Muscle layer of duodenum (tissue), 2 donors: ENCODE results near the gene C1orf74.
A peak's percentile ranks its signal among the peaks of the same experiment; 100 is the strongest.

ENCODE experiments used
- H3K27ac ChIP-seq: one replicate; pipeline ENCODE4 v1.7.0; 2013; ENCODE audit warnings: mild to moderate bottlenecking, low read length
- H3K27me3 ChIP-seq: one replicate; pipeline ENCODE4 v1.7.0; 2013; ENCODE audit warnings: low read depth, mild to moderate bottlenecking, control low read depth, low read length
- H3K36me3 ChIP-seq, 2 donors: one replicate each; pipeline ENCODE4 v1.7.0; 2013; ENCODE audit warnings: low read length in 2 of 2, control low read depth in 1 of 2, mild to moderate bottlenecking in 1 of 2; ENCODE audit not compliant: insufficient read depth in 2 of 2, control insufficient read depth in 1 of 2
- H3K4me1 ChIP-seq, 2 donors: one replicate each; pipeline ENCODE4 v1.7.0; 2013; ENCODE audit warnings: low read length in 2 of 2, mild to moderate bottlenecking in 2 of 2, control low read depth in 1 of 2, moderate library complexity in 1 of 2; ENCODE audit not compliant: insufficient read depth in 2 of 2, control insufficient read depth in 1 of 2
- H3K4me3 ChIP-seq, 2 donors: one replicate each; pipeline ENCODE4 v1.7.0; 2013; ENCODE audit warnings: low read length in 2 of 2, low read depth in 1 of 2, mild to moderate bottlenecking in 1 of 2
- H3K9me3 ChIP-seq, 2 donors: one replicate each; pipeline ENCODE4 v1.7.0; 2013; ENCODE audit warnings: low read length in 2 of 2, control low read depth in 1 of 2, mild to moderate bottlenecking in 1 of 2; ENCODE audit not compliant: control insufficient read depth in 1 of 2
- donor health status: healthy.

The C1orf74 gene

DNA sequence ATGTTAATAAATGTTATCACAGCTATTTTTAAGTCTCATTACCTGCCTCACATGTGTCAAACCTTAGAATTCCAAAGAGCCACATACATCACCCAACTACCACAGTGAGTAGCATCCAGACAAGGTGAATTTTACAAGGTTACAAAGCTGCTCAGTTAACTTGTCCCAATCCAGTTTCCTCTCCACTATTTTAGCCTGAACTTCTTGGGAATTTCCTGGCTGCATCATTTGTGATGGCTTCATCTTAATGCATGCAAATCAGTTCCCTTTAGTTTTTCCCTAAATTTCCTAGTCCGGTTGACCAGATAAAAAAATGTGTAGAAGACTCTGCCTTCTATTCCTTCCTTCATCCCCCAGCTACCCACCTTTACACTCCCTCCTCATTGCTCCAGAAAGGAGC is 29.1 kb downstream of the C1orf74 start:
- no peak overlapping the region for H3K27ac ChIP-seq
- H3K4me3 ChIP-seq, result no peak overlapping the region
- H3K27me3 ChIP-seq, result no peaks in the 10 kb centered on the region
- H3K9me3 ChIP-seq, result no peaks in the 10 kb centered on the region
- H3K4me1 ChIP-seq, result no peaks in the 10 kb centered on the region
- no peaks in the 10 kb centered on the region for H3K36me3 ChIP-seq

DNA sequence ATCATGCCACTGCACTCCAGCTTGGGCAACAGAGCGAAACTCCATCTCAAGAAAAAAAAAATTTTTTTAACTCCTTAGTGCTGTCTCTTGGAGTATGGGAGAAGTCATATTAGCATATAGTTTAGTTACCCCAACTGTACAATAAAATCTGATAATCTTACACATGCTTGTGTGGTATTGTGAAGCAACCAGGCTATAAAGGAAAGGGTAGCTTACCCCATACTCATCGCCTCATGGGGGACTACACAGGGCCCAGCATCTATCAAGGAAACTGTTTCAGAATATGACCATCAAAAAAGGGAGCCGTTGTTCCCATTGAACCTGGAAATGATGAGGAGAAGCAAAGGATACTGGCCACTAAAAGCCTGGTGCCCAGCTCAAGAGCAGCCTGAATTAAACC is 31.5 kb downstream of the C1orf74 start:
- Histone ChIP-seq H3K4me1 (no peaks in the 10 kb centered on the region), H3K36me3 (no peaks in the 10 kb centered on the region), H3K9me3 (no peaks in the 10 kb centered on the region), H3K27ac (no peak overlapping the region), H3K4me3 (no peak overlapping the region), H3K27me3 (no peaks in the 10 kb centered on the region)

DNA sequence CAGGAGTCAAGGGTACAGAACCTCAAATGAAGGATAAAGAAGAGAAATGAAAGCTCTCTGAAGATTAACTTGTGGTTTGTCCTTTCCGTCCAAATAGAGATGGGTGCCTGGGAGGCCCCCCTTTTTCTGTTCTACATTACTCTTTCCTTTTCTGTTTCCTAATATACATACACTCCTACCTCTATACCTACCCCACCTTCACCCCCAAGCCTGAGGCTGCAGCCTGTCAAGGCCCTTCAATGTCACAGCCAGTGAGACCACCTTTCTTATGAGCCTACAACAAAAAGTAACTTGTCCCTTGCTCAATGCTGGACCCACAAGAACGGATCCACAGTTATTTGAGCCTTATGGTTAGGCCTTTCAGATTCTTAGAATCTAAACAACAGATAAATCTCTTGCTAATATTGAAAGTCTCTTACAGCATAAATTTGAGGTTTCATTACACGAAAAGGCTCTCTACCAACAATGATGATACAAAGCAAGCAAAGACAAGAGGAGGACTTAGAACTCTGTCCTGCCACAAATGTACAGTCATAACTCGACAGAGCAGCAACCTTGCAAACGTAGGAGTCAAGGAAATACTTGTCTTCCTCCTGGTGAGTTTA is 32.6 kb downstream of the C1orf74 start:
- H3K9me3 ChIP-seq, result no peaks in the 10 kb centered on the region
- H3K4me3 ChIP-seq, result no peak overlapping the region
- H3K27ac ChIP-seq, result peak overlapping the region; percentile 3
- no peaks in the 10 kb centered on the region for H3K36me3 ChIP-seq
- no peaks in the 10 kb centered on the region for H3K27me3 ChIP-seq
- no peaks in the 10 kb centered on the region for H3K4me1 ChIP-seq

DNA sequence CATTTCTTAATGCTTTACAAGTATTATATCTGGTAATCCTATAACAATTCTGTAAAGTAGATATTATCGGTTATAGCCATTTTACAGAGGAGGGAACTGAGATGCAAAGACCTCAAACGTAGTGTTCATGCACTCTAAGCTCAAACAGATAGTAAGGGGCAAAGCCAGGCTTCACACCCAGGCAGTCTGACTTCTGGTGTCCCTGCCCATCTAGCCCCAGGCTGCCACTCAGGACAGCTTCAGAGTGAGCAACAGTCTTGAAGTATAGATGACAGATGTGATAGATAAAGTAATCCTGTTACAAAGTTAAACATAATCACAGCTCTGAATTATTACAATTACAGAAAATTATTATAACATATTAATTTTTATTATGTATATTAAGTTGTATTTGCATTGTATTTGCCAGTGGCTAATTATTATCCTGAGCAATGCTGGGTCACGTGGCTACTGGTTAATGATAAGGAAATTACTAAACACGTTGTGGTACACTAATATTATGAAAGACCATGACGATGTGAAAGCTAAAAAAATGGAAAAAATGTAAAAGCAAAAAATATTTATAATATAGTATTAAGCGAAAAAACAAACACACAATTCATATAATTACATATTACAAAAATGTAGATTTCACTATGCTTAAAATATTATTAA is 34.6 kb downstream of the C1orf74 start:
- Histone ChIP-seq H3K36me3 (no peaks in the 10 kb centered on the region), H3K27me3 (no peaks in the 10 kb centered on the region)

DNA sequence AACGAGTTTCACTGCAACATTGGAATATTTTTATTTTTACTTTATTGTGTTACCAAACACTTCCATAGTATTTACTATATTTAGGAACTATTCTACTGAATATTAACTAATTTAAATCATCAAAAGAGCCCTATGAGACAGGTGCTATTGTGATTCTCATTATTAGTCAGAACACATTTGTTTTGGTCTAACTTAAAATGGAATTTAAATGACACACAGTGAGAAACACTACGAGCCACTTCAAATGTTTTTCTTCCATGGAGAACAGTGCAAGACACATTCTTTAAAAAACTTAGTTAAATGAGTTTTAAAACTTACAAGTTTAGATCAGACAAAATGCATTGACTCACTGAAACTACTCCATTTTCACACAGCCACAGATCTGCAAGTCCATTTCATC is 35.2 kb downstream of the C1orf74 start:
- H3K27me3 ChIP-seq, result no peaks in the 10 kb centered on the region
- H3K4me1 ChIP-seq, result no peaks in the 10 kb centered on the region
- no peak overlapping the region for H3K4me3 ChIP-seq
- no peaks in the 10 kb centered on the region for H3K36me3 ChIP-seq
- H3K9me3 ChIP-seq, result no peaks in the 10 kb centered on the region
- no peak overlapping the region for H3K27ac ChIP-seq

More for the DNA sequence above, 34.6 kb downstream of the C1orf74 start:
- no peak overlapping the region for H3K4me3 ChIP-seq
- no peaks in the 10 kb centered on the region for H3K9me3 ChIP-seq
- H3K4me1 ChIP-seq, result no peaks in the 10 kb centered on the region
- no peak overlapping the region for H3K27ac ChIP-seq

DNA sequence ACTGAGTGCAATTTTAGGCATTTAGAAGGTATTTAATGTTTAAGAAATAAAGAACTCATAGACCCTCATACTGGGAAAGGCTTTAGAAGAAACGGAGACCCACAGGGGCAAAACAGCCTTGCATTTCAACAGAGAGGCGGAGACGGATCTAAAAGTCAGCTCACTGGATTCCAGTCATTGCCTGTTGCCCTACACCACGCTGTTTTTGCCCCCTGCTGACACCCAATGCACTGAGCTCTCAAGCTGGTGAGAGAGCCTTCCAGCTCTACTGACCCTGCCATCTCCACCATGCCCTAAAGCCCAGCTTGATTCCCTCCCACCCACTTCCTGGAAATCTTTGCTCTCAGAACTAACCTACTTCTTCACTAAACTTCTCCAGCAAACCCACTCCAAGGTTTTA is 35.7 kb downstream of the C1orf74 start:
- no peaks in the 10 kb centered on the region for H3K36me3 ChIP-seq
- no peaks in the 10 kb centered on the region for H3K9me3 ChIP-seq

DNA sequence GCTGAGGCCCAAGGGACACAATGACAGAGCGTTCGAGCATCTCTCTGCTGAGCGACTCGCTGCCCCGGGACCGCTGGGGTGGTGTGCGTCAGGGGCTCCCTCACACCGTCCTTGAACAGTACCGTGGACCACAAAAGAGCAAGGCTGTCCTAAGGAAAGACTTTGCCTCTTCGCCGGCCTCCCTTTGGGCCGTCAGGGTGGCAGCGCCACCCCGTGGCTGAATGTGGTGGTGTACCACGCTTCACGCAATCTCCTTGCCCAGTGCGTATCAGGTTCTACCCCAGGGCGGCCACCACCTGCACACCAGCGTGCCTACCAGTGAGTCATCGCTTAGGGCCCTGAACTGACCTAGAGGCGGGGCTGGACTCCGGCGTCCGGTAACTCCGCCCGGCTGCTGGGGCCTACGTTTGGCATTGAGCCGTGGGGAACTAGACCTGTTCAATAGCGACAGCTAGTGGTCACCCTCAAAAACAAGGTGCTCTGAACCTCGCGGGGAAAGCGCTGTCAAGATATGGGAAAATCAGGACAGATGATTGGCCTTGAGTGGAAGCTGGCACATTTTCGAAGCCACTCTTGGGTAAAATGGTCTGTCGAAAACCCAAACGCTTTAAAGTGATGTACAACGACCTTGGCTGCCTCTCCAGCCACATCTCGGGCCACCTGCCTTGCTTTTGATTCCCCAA is 36.6 kb downstream of the C1orf74 start:
- Histone ChIP-seq H3K27ac (peak overlapping the region; percentile 24), H3K36me3 (no peaks in the 10 kb centered on the region), H3K4me1 (peaks cover 0 to under 1% of the 10 kb centered on the region in 2 donors), H3K4me3 (peak overlapping the region; percentile 49 to 58), H3K9me3 (no peaks in the 10 kb centered on the region), H3K27me3 (no peaks in the 10 kb centered on the region)

More for the DNA sequence above, 35.7 kb downstream of the C1orf74 start:
- H3K4me1 ChIP-seq, result no peaks in the 10 kb centered on the region
- H3K4me3 ChIP-seq, result no peak overlapping the region
- no peak overlapping the region for H3K27ac ChIP-seq
- H3K27me3 ChIP-seq, result no peaks in the 10 kb centered on the region

DNA sequence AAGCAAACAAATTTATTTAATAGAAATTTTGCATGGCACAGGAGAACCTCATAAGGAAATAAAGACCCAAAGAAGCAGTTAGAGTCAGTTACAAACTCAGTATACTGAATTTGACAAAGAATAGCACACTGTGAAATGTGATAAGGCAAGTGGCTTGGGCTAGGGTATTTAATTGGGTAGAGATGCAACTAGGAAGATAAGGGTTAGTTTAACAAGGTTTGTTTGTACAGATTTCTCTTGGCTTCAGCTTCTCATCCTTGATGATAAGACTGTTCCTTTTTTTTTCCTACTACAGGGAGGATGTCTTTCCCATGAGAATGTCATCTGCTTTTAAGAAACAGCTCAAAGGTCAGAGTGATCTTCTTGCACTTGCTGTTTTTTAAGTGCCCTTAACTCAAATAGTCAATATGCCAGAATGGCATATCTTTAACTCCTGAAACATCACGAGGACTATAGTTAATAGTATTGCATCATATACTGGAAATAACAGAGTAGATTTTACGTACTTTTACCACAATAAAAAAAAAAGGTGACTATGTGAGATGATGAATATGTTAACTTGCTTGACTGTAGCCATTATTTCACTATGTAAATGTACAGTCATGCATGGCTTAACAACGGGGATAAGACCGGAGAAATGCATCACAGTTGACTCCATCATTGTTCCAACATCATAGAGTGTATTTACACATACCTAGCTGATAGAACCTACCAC is 37.8 kb downstream of the C1orf74 start:
- Histone ChIP-seq H3K36me3 (no peaks in the 10 kb centered on the region), H3K4me3 (no peak overlapping the region), H3K9me3 (no peaks in the 10 kb centered on the region), H3K4me1 (peaks cover 0 to 10% of the 10 kb centered on the region in 2 donors), H3K27ac (no peak overlapping the region), H3K27me3 (no peaks in the 10 kb centered on the region)

DNA sequence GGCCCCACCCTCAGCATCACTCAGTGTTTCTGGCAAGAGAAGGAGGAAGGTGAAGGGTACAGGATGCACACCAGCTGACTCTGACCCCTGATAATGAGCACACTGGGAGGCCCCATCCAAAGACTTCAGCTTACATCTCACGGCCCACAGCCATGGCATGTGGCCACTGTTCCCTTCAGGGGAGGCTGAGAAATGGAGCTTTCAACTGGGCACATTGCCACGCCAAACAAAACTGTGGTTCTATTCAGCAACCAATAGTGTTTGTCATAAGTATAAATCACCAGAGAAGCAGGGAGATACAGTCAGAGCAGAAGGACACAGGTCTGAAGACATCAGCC is 41.2 kb downstream of the C1orf74 start:
- Histone ChIP-seq H3K4me1 (peaks cover 0 to 12% of the 10 kb centered on the region in 2 donors), H3K9me3 (no peaks in the 10 kb centered on the region), H3K27me3 (no peaks in the 10 kb centered on the region), H3K36me3 (no peaks in the 10 kb centered on the region), H3K4me3 (no peak overlapping the region), H3K27ac (no peak overlapping the region)

DNA sequence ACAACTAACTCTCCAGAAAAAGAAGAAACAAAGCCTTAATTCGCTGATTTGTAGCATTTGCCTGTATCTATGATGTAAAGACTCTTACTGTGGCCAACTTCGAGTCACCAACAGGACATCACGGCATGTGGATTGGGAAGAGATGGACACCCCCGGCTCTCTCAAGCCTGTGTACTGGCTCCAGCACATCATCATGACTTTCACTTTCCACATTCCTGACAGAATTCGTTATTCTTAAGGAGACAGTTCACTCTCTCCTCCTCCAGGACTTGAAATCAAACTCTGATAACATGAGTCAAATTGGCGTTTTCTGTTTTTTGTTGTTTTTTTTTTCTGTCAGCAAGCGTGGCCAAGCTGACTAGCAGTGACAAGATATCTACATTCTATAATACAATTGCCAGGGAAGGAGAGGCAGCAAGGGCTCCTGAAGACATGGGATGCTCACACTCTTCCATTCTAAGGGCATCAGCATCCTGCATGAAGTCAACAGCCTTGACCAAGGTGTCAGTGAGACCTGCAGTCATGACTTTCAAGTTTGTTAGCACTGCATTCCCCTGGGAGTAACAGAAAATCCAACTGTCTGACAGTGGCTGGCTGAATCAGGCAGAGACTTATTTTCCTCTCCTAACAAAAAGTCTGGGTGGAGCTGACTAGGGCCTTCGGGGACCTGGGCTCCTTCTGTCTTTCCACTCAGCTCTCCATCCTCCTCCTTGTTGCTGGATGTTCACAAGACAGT is 41.8 kb downstream of the C1orf74 start:
- H3K4me3 ChIP-seq, result no peak overlapping the region
- H3K27ac ChIP-seq, result peak overlapping the region; percentile 55

DNA sequence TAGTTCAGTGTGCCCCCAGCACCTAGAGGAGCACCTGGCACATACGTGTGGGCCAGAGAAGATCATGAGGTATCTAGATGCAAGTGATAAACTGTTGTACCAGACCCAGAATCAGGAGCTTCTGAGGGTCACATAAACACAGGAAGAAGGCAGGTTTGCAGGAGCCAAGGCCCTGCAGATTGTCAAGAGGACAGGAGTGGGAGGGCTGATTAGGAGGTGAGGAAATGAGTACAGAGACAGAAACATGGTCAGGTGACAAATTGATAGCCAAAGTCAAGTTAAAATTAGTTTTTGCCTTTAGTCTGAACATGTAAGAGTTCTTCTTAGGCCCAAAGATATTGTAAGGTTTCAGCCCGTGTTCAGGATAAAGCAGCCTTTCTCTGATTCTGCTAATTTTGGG is 42.5 kb downstream of the C1orf74 start:
- peaks cover 0 to 12% of the 10 kb centered on the region in 2 donors for H3K4me1 ChIP-seq
- no peaks in the 10 kb centered on the region for H3K36me3 ChIP-seq
- no peaks in the 10 kb centered on the region for H3K9me3 ChIP-seq
- peak overlapping the region; percentile 55 for H3K27ac ChIP-seq
- H3K4me3 ChIP-seq, result no peak overlapping the region
- H3K27me3 ChIP-seq, result no peaks in the 10 kb centered on the region

More for the DNA sequence above, 41.8 kb downstream of the C1orf74 start:
- H3K27me3 ChIP-seq, result no peaks in the 10 kb centered on the region
- H3K36me3 ChIP-seq, result no peaks in the 10 kb centered on the region
- H3K9me3 ChIP-seq, result no peaks in the 10 kb centered on the region
- H3K4me1 ChIP-seq, result peaks cover 0 to 12% of the 10 kb centered on the region in 2 donors
